PFSK-1 (cell line): ENCODE measurements around the gene FUCA1.

Source experiments
- FOXP2 ChIP-seq: optimal IDR thresholded peaks from 2 replicates; pipeline ENCODE3; 2011; ENCODE audit warnings: borderline replicate concordance, control low read depth, inconsistent platforms; ENCODE audit not compliant: insufficient read depth; ENCODE audit errors: extremely low read length, extremely low read depth
- POLR2AphosphoS5 ChIP-seq: IDR thresholded peaks from 2 replicates; pipeline ENCODE4 v1.6.1; 2012; ENCODE audit warnings: low read depth, mild to moderate bottlenecking, control low read depth, low read length, moderate library complexity
- SIN3A ChIP-seq: IDR thresholded peaks from 2 replicates; pipeline ENCODE4 v1.6.1; 2012; ENCODE audit warnings: mild to moderate bottlenecking, low read length, moderate library complexity, borderline replicate concordance; ENCODE audit not compliant: insufficient read depth
- TAF1 ChIP-seq: IDR thresholded peaks from 2 replicates; pipeline ENCODE4 v1.6.1; 2012; ENCODE audit warnings: low read length, control low read depth, borderline replicate concordance; ENCODE audit not compliant: insufficient read depth
- TF ChIP-seq, protein P1 (sequence below), 2 experiments: IDR thresholded peaks; 2 replicates each; pipeline versions ENCODE4 v1.6.1 to v1.8.0; 2011 to 2012; ENCODE audit warnings: low read depth in 2 of 2, low read length in 2 of 2, control low read depth in 1 of 2, inconsistent platforms in 1 of 2, mild to moderate bottlenecking in 1 of 2, moderate library complexity in 1 of 2; ENCODE audit not compliant: insufficient read depth in 1 of 2

- TF ChIP-seq TAF1 (no peak), SIN3A (no peak), POLR2AphosphoS5 (no peak), FOXP2 (no peak)
- TF ChIP-seq, protein P1, sequence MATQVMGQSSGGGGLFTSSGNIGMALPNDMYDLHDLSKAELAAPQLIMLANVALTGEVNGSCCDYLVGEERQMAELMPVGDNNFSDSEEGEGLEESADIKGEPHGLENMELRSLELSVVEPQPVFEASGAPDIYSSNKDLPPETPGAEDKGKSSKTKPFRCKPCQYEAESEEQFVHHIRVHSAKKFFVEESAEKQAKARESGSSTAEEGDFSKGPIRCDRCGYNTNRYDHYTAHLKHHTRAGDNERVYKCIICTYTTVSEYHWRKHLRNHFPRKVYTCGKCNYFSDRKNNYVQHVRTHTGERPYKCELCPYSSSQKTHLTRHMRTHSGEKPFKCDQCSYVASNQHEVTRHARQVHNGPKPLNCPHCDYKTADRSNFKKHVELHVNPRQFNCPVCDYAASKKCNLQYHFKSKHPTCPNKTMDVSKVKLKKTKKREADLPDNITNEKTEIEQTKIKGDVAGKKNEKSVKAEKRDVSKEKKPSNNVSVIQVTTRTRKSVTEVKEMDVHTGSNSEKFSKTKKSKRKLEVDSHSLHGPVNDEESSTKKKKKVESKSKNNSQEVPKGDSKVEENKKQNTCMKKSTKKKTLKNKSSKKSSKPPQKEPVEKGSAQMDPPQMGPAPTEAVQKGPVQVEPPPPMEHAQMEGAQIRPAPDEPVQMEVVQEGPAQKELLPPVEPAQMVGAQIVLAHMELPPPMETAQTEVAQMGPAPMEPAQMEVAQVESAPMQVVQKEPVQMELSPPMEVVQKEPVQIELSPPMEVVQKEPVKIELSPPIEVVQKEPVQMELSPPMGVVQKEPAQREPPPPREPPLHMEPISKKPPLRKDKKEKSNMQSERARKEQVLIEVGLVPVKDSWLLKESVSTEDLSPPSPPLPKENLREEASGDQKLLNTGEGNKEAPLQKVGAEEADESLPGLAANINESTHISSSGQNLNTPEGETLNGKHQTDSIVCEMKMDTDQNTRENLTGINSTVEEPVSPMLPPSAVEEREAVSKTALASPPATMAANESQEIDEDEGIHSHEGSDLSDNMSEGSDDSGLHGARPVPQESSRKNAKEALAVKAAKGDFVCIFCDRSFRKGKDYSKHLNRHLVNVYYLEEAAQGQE (IDR thresholded peaks at IDR 0.05; ENCODE audit: insufficient read depth in 1 of 2, low read depth in 2 of 2, low read length in 2 of 2), result no peak
Observed at GRCh38 chr1:23909412-23909811, 41.3 kb upstream of the FUCA1 start.
